ENCODE data around the gene USP16.

USP16 gene

GRCh38 chr21:29082046-29082815 is 57.8 kb downstream of the USP16 start:
- H3K27me3 ChIP-seq (ENCODE audit: insufficient read depth, poor library complexity, severe bottlenecking) = no peaks in the 10 kb centered on the region
- no peak for TF ChIP-seq GABPA (IDR thresholded peaks at IDR 0.05; ENCODE audit: low read depth)
- TF ChIP-seq REST (IDR thresholded peaks at IDR 0.05; ENCODE audit: insufficient replicate concordance, low read depth) = no peak
- TF ChIP-seq POLR2AphosphoS5 (IDR thresholded peaks at IDR 0.05; ENCODE audit: low read depth) = no peak
- no peak for TF ChIP-seq CTCF (IDR thresholded peaks at IDR 0.05; ENCODE audit: insufficient read depth, low read length)
- TF ChIP-seq SPI1 (IDR thresholded peaks at IDR 0.05; ENCODE audit: borderline replicate concordance, low read depth) = no peak
- no peak overlapping the region for H3K27ac ChIP-seq (replicated peaks)
- H3K4me3 ChIP-seq (replicated peaks; ENCODE audit: insufficient read depth, low read length) = no peak overlapping the region
- no peak for DNase-seq (ENCODE audit: low read depth in 1 of 2, low spot score in 1 of 2)

GRCh38 chr21:29083306-29083705 is 58.8 kb downstream of the USP16 start:
- Histone ChIP-seq H3K27me3 (ENCODE audit: insufficient read depth, poor library complexity, severe bottlenecking) (no peaks in the 10 kb centered on the region), H3K4me3 (replicated peaks; ENCODE audit: insufficient read depth, low read length) (no peak overlapping the region), H3K27ac (replicated peaks) (no peak overlapping the region)
- TF ChIP-seq REST (IDR thresholded peaks at IDR 0.05; ENCODE audit: insufficient replicate concordance, low read depth) (no peak), CTCF (IDR thresholded peaks at IDR 0.05; ENCODE audit: insufficient read depth, low read length) (no peak), SPI1 (IDR thresholded peaks at IDR 0.05; ENCODE audit: borderline replicate concordance, low read depth) (no peak), POLR2AphosphoS5 (IDR thresholded peaks at IDR 0.05; ENCODE audit: low read depth) (no peak), GABPA (IDR thresholded peaks at IDR 0.05; ENCODE audit: low read depth) (no peak)
- no peak for DNase-seq (ENCODE audit: low read depth in 1 of 2, low spot score in 1 of 2)

GRCh38 chr21:29084372-29084771 is 59.9 kb downstream of the USP16 start:
- no peak for DNase-seq (ENCODE audit: low read depth in 1 of 2, low spot score in 1 of 2)

More at GRCh38 chr21:29084372-29084771, 59.9 kb downstream of the USP16 start:
- H3K27me3 ChIP-seq (ENCODE audit: insufficient read depth, poor library complexity, severe bottlenecking) = no peaks in the 10 kb centered on the region
- no peak overlapping the region for H3K27ac ChIP-seq (replicated peaks)
- TF ChIP-seq POLR2AphosphoS5 (IDR thresholded peaks at IDR 0.05; ENCODE audit: low read depth) = no peak
- TF ChIP-seq GABPA (IDR thresholded peaks at IDR 0.05; ENCODE audit: low read depth) = no peak
- TF ChIP-seq REST (IDR thresholded peaks at IDR 0.05; ENCODE audit: insufficient replicate concordance, low read depth) = no peak
- TF ChIP-seq CTCF (IDR thresholded peaks at IDR 0.05; ENCODE audit: insufficient read depth, low read length) = no peak
- no peak for TF ChIP-seq SPI1 (IDR thresholded peaks at IDR 0.05; ENCODE audit: borderline replicate concordance, low read depth)
- no peak overlapping the region for H3K4me3 ChIP-seq (replicated peaks; ENCODE audit: insufficient read depth, low read length)

All from HL-60 (cell line).